HL-60/S4 treated with retinoic acid at 250 ng/mL for 4 days and 3 days (cell line): ENCODE results near the gene SPATA20.

Source experiments
- in situ Hi-C: fragments of 300-500 bp; cut with MboI; formaldehyde crosslinking; loops from 2 replicates; pipeline ENCODE4 v1.7.0; 2022; ENCODE audit warnings: low sequenced_read_pairs

Gene SPATA20

DNA sequence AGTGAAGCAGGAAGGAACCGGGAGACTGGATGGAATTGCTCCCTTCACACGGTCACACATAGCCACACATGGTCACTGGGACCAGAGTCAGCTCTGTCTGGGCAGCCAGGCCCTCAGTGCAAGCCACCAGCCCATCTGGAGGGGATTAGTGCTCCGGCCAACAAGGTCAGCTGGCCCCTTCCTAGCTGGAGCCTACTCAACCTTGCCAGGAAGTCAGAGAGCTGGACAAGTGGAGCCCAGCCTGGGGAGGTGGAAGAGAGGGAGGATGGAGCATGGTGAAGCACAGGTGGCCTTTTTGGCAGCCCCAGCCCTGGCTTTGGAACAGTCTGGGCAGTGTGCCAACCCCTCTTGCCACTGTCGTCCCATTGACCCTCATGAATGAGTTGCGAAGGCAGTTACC is 9.8 kb downstream of the SPATA20 start:
- in situ Hi-C loops = no loop called here

DNA sequence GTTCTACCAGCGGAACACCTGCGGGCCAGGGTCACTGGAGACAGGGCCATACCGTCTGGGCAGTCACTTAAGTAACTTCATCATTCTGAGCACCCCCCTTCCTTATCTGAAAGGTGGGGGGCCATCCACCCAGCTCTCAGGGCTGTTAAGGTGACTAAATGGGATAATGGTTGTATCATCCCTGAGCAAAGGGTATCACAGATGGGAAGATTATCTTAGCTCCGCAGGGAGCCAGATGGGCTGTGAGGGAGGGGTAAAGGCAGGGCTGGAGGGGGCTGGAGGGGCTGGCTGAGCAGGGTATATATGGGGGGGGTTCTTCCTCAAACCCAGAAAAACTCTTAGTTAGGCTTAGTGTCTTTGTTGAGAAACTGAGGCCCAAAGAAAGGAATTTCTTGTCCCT is 10.7 kb downstream of the SPATA20 start:
- in situ Hi-C loops = no loop called here

DNA sequence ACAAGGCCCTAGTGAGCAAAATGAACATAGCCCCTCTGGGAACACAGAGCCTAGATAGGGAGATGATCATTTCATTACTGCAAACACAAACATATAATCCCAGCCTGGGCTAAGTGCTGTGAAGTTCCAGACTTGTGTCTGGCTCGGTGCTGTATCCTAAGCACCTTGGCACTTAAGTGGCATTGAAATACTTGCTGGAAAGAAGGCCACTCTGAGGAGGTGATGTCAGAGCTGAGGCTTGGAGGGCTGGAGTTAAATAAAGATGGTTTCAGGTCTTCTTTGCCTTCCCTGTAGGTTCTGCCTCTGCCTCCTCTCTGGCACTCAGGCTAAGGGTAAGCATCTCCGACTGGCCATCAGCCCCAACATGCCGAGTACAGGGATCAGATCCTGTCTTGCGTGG is 11.1 kb downstream of the SPATA20 start:
- in situ Hi-C loops = no loop called here

DNA sequence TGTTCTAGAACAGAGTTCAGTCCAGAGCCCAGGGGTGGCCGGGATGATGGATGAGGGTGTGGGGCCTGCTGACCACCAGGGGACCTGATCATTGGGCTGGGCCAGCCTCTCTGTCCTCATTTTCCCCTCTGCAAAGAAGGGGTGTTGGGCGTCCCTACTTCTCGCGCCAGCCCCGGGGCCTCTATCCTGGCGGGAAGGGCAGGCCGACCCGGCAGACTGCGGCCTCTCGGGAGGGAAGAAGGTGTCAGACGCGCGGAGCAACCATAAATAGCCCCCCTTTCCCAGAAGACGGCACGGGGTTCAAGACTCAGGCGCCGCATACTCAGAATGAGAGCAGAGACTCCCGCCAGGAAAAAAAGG is 11.6 kb downstream of the SPATA20 start:
- in situ Hi-C loops = no loop called here

DNA sequence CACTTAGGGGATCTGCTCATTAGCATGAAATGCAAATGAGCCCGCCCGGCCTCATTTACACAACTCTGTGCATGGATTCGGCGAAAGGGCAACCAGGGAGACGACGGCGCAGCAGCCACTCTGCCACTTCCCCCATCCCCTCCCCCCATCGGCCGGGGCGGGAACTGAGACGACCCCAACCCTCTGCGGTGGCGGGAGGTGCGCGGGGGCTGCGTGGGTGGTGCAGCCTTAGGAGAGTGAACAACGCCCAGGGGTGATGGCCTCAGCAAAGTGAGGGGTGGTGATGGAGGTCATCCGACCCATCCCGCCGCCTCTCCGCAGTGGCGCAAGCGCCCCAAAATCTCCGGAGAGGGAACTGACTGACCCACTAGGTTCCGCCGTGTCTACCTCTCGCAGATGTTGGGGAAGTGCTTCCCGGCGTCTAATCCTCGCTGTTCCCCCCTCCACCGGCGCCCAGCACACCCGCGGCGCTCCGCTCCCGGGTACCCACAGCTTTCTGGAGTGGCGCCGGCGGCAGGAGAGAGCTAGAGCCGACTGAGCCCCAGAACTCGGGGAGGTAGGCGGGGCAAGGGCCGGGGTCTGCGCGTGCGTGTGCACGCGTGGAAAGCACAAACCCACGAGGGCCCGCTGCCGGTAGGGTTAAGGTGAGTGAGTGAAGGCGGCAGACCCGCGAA is 12.1 kb downstream of the SPATA20 start:
- in situ Hi-C loops = no loop called here

DNA sequence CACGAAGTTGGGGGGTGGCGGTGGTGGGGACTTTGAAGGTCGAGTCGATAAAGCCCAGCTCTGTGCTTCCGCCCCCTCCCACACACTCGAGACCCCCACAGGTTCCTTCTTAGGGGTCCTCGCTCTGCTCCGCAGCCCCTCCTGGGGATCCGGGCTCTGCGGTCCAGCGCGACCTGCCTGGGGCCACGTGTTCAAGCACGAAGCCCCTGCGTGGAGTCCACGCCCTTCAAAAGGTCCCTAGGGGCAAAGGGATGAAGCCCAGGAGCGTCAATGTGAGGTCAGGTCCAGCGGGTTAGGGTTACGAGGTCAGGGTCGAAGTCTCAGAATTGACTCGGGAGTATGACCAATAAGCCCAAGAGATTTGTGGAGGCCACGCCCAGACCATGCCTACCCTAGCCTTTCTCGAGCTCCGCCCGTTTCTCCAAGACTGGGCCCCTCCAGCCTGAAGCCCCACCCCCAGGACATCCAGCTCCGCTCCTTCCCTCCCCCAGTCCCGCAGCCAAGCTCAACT is 12.8 kb downstream of the SPATA20 start:
- in situ Hi-C loops = no loop called here

DNA sequence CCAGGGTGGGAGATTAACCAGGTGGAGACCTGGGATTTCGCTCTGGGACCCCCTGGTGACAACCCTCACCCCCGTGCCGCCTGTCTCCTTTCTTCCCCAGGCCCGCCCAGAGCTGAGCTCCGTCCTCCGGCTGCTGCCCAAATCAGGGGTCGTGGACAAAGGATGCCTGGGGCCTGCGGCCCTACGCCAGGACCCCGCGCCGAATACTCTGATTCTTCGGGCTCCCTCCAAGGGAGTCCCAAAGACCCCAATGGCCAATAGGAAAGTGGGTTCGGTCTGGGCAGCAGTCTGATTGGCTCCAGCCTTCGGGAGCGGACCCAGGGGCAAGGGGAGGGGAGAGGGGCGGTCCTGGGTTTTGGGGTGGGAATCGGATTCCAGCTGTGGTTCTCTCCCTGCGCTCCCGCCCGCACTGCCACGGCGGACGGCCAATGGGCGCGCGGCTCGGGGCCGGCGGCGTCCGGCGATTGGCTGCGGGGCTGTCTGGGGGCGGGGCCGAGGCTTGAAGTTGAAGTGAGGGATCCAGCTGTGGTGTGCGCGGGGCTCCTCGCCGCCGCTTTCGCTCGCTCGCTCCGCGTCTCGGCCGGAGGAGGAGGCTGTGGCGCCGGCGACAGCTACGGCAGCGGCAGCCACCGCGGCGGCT is 13.3 kb downstream of the SPATA20 start, which contains the start of gene CACNA1G:
TSS of gene CACNA1G (plus strand) at position 531 of the 640 bp plus-strand sequence. CDS start 745 bp downstream, outside the sequence.
- in situ Hi-C loops = no loop called here

DNA sequence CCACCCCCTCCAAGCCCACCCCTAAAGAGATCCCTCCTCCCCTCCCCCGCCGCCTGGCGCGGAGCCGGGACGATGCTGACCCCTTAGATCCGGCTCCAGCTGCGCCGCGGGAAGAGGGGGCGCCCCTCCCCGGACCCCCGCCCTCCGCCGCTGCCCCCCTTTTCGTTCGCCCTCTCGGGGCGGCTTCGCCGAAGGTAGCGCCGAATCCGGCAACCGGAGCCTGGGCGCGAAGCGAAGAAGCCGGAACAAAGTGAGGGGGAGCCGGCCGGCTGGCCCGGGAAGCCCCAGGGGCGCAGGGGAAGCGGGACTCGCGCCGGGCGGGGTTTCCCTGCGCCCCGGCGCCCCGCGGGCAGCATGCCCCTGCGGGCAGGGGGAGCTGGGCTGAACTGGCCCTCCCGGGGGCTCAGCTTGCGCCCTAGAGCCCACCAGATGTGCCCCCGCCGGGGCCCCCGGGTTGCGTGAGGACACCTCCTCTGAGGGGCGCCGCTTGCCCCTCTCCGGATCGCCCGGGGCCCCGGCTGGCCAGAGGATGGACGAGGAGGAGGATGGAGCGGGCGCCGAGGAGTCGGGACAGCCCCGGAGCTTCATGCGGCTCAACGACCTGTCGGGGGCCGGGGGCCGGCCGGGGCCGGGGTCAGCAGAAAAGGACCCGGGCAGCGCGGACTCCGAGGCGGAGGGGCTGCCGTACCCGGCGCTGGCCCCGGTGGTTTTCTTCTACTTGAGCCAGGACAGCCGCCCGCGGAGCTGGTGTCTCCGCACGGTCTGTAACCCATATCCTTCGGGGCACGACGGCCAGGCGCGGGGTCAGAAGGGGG is 14.2 kb downstream of the SPATA20 start:
- in situ Hi-C loops = no loop called here

DNA sequence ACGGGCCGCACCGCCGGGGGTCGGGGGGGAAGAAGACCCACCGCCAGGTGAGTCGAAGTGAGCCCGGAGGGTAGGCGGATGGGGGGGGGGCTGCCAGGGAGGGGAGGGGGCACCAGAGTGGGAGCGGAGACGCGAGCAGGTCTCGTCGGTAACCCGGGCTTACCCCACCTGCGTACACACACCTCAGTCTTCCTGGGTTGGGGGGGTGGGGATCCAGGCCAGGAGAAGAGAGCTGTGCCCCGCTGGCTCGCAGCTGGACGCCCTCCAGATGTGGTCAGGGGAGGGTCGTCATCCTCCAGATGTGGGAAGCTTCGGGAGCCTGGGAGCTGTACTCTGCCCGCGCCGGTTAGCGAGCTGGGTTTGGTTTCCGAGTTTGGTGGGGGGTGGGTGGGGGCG is 14.8 kb downstream of the SPATA20 start:
- in situ Hi-C loops = no loop called here

DNA sequence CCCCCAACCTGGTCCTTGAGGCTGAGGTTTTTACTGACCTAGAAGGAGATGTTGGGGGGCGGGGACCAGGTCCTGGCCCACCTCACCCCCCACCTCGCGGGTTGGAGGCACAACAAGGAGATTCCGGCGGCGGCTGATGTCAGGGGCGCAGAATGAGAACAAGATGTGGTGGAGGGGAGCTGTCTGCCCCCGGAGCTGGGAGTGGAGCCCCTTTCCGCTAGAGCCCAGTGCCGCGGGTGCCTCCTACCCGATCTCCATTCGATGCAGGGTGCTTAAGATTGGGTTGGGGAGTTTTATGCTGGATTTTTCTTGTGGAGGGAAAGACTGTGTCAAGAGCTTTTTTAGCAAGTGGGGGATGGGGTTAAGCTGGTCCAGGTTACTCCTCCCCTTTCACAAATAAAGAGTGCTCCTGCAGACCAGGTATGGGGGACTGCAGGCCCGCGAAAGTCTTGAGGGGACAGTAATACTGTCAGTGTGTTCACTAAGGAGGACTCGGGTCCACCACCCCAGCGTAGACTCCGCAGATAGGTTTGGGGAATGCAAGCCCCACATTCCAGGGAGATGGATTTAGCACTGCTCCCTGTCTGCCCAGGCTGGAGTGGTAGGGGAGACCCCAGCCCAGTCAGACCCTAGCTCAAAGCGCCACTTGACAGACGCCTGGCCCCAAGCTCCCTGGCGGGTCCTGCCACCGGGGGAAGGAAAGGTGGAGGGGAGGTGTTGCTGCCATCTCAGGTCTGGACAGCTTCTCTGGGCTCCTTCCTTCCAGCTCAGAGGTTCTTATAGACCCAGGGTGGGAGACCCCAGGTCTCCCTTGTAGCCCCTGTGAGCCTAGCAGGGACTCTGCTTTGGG is 15.5 kb downstream of the SPATA20 start:
- in situ Hi-C loops = no loop called here

DNA sequence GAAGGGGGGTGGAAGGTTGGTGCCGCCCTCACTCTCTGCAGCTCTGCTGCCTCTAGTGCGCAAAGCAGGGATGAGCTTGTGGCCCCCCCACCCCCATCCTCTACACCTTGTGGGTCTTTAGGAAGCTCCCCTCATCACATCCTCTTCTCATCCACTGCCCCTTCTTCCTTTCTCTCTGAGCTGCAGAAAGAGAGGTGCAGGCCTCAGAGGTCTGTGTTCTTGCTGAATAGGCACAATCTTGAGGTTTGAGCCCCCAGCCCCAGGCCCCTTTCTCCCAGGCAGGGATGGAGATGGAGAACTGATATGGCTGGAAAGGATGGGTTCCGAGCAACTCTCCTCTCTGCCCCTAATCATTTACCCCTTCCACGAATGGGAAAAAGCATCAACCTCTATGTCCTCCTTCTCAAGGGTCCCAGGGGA is 16.1 kb downstream of the SPATA20 start:
- in situ Hi-C loops = no loop called here

DNA sequence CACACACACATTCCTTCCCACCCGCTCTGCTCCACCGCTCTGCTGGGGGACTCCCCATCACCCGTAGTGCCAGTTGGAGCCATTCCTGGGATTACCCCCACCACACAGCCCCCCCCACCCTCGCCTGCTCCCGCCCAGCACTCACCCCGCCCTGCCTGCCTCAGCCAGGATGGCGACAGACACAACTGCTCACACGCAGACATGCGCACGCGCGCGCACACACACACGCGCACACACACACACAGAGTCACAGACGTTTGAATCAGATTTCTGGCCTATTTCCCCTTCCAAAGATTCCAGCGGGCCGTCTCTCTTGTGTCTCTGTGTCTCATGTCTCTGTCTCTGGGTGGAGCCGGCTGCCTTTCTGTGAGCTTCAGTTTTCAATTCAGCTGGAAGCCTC is 17.9 kb downstream of the SPATA20 start:
- in situ Hi-C loops = no loop called here

DNA sequence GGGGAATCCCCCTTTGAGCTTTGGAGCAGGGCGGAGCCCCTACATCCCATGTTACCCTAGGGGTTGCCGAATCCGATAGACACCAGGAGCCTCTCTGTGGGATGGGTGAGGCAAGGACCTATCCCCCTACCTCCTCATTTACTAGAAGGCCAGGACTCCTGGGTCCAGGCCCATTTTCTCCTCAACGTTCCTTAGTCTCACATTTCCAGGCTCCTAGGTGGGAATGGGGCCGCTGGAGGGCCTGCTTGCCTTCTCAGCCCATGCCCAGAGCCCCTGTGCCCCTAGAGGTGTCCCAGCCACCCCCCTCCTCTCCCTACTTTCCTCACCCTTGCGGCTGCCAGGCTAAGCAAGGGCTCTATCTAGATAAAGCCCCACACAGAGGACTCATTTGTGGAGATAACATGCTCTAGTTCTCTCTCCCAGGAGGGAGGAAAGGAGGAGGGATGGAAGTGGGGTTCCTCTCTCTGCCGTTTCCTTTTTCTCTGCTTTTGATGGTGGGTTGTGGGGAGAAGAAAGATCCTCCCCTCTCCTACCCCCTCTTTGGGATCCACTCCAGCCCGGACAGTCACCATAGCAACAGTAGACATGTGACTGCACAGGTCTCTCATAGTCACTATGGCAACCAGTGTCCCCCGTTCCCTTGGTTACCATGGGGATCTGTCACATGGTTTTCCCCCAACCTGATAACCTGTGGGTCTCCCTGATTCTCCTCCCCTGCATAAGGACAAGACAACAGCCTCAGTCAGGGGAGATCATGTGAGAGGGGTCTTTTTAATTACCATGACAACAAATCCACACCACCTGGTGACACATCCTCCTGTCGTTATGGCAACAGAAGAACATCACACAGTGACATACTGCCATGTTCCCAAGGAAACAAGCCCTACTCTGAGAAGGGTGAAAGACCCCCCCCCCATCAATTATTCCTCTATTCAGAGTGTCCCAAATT is 18.7 kb downstream of the SPATA20 start:
- in situ Hi-C loops = no loop called here

DNA sequence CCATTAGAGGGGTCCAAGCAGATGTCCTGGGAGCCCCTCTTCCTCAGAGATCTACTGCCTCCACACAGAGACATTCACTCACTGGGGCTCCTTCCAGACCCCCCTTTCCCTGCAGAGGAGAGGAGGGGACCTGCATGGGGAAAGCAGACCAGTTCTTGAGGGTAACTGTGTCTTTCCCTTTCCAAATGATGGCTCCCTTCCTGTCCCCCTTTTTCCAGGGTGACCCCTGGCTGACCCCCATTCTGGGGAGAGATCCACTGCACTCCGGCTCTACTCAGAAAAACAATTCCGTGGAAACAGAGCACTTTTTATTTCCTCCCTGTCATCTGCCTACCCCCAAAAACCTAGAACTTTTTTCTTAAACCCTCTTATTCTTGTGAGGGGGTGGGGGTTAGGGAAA is 19.9 kb downstream of the SPATA20 start:
- in situ Hi-C loops = no loop called here

DNA sequence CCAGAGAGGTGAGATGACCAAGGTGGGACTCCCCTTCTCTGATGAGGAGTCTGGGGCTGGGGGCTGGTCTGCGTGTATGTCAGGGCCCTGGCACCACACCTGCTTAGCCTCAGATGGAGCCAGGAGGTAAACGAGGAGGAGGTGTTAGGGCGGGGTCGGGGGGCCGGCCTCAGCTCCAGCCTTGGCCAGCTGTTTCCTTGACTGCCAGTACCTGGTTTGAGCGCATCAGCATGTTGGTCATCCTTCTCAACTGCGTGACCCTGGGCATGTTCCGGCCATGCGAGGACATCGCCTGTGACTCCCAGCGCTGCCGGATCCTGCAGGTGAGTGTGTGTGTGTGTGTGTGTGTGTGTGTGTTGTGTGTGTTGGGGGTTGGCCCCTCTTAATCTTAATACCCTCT is 21.7 kb downstream of the SPATA20 start:
- in situ Hi-C loops = no loop called here

DNA sequence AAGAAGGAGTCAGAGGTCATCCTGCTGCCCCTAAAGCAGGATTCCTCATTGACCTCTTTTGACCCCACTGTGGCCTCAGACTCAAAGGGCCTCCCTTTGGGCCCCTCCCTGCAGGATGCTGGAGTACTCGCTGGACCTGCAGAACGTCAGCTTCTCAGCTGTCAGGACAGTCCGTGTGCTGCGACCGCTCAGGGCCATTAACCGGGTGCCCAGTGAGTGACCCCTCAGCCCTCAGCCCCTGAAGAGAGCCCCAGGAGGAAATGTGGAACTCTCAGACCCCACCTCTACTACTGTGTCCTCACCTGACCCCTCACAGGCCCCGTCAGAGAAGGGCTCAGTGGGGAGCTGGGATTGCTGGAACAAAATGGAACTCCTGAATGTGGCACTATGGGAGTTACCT is 22.6 kb downstream of the SPATA20 start:
- in situ Hi-C loops = no loop called here

DNA sequence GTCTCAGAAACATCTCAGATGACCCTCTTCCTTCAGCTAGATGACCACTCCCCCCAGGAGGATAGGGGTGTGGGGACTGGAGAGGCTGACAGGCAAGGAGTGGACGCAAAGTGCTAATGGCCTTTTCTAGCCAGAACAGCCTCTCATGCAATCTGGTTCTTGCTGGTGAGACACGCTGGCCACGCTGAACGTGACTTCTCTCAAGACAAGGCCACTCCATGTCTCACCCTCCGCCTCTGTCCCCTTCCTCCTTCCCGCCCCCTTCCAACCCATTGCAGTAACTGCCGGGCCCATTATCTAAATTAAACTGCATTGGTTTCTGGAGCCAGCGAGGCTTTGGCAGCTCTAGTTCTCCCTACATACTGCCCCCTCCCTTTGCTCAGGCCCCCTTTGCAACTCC is 23.1 kb downstream of the SPATA20 start:
- in situ Hi-C loops = no loop called here

DNA sequence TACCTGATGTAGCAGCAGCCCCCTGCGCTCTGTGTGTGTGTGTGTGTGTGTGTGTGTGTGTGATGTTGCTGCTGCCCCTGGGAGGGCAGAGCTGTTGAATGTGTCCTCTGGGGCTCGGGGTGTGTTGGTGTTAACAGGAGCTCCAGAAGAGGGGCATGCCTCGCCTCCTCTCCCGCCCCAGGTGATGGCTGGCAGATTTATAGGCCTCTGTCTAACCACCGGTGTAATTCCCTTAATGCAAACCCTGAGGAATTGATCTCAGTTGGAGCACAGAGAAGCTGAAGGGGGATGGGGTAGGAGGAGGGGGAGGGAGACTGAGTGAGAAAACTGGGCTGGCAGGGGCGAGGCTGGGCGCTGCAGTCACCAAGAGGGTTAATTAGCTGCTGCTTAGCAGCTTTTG is 23.6 kb downstream of the SPATA20 start:
- in situ Hi-C loops = no loop called here

DNA sequence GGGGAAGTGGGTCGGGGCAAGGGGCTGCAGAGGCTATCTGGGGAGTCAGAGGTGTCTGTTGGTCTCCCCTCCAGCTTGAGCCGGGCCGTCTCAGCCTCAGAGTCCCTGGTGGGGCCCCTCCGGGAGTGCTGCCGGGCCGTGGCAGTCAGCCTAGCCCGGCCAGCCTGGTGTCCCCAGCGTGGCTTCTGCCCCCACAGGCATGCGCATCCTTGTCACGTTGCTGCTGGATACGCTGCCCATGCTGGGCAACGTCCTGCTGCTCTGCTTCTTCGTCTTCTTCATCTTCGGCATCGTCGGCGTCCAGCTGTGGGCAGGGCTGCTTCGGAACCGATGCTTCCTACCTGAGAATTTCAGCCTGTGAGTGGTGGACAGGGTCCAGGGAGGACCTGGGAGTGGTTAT is 24.7 kb downstream of the SPATA20 start:
- in situ Hi-C loops = no loop called here

DNA sequence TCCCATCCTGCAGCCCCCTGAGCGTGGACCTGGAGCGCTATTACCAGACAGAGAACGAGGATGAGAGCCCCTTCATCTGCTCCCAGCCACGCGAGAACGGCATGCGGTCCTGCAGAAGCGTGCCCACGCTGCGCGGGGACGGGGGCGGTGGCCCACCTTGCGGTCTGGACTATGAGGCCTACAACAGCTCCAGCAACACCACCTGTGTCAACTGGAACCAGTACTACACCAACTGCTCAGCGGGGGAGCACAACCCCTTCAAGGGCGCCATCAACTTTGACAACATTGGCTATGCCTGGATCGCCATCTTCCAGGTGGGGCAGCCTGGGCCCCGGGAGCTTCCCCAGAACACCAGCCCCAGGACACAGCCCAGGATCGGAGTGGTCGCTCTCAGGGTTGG is 25.6 kb downstream of the SPATA20 start:
- in situ Hi-C loops = no loop called here
